WTC11 (cell line): ENCODE results near the gene SIGLEC1.

Experiments used
- CREM ChIP-seq: sonication (generic); formaldehyde crosslinking; IDR thresholded peaks from 2 replicates; pipeline ENCODE4 v1.8.1; 2022; ENCODE audit warnings: mild to moderate bottlenecking, missing genetic modification reagents, moderate library complexity
- TF ChIP-seq, protein P1 (sequence below): fragments of 200-600 bp; IDR thresholded peaks from 2 replicates; pipeline ENCODE4 v1.8.0; 2022; ENCODE audit warnings: antibody characterized with exemption
- TF ChIP-seq, protein P2 (sequence below): sonication (generic); formaldehyde crosslinking; IDR thresholded peaks from 2 replicates; pipeline ENCODE4 v1.8.0; 2022; ENCODE audit warnings: mild to moderate bottlenecking, missing genetic modification reagents
- TF ChIP-seq, protein P3 (sequence below): sonication (generic); formaldehyde crosslinking; conservative IDR thresholded peaks from 2 replicates; pipeline ENCODE4 v1.8.1; 2022; ENCODE audit warnings: mild to moderate bottlenecking, missing genetic modification reagents
- TF ChIP-seq, protein P4 (sequence below): sonication (generic); formaldehyde crosslinking; conservative IDR thresholded peaks from 2 replicates; pipeline ENCODE4 v1.8.1; 2023; ENCODE audit warnings: mild to moderate bottlenecking, low read depth, missing genetic modification reagents, moderate library complexity

DNA sequence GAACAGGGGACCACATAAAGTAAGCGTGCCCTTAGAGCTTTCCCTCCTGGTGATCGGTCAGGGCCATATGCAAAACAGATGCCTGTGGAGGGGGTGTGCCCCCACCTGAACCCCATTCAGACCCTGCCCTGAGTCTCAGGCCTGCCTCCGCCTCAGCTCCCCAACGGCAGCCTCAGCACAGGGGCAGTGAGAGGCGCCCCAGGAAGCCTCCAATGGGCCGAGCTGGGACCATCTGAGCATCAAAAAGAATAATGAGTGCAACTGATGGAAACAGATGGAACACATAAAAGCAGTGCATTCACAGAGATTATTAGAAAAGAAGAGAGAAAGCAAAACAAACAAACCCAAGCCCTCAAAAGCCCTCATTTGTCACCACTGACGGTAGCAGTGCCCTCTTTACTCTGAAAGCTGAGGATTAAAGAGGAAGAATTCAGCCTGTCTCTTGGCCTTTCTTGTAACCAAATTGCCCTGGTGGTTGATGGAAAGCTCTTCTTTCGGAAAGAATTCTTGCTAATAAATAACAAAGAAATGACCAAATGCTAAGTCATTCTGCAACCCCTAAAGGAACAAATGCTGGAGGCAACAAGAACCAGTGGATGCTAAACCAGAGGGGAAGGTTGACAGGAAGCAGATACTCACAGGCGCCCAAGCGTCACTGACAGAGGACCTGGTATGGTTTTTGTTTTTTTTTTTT, 48.4 kb upstream of the SIGLEC1 start:
- TF ChIP-seq, protein P1, sequence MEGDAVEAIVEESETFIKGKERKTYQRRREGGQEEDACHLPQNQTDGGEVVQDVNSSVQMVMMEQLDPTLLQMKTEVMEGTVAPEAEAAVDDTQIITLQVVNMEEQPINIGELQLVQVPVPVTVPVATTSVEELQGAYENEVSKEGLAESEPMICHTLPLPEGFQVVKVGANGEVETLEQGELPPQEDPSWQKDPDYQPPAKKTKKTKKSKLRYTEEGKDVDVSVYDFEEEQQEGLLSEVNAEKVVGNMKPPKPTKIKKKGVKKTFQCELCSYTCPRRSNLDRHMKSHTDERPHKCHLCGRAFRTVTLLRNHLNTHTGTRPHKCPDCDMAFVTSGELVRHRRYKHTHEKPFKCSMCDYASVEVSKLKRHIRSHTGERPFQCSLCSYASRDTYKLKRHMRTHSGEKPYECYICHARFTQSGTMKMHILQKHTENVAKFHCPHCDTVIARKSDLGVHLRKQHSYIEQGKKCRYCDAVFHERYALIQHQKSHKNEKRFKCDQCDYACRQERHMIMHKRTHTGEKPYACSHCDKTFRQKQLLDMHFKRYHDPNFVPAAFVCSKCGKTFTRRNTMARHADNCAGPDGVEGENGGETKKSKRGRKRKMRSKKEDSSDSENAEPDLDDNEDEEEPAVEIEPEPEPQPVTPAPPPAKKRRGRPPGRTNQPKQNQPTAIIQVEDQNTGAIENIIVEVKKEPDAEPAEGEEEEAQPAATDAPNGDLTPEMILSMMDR = no peak
- no peak for TF ChIP-seq CREM (CRISPR knock-in tag)
- TF ChIP-seq, protein P2, sequence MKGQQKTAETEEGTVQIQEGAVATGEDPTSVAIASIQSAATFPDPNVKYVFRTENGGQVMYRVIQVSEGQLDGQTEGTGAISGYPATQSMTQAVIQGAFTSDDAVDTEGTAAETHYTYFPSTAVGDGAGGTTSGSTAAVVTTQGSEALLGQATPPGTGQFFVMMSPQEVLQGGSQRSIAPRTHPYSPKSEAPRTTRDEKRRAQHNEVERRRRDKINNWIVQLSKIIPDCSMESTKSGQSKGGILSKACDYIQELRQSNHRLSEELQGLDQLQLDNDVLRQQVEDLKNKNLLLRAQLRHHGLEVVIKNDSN (CRISPR knock-in tag) = no peak
- TF ChIP-seq, protein P3, sequence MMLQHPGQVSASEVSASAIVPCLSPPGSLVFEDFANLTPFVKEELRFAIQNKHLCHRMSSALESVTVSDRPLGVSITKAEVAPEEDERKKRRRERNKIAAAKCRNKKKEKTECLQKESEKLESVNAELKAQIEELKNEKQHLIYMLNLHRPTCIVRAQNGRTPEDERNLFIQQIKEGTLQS (CRISPR knock-in tag) = no peak
- TF ChIP-seq, protein P4, sequence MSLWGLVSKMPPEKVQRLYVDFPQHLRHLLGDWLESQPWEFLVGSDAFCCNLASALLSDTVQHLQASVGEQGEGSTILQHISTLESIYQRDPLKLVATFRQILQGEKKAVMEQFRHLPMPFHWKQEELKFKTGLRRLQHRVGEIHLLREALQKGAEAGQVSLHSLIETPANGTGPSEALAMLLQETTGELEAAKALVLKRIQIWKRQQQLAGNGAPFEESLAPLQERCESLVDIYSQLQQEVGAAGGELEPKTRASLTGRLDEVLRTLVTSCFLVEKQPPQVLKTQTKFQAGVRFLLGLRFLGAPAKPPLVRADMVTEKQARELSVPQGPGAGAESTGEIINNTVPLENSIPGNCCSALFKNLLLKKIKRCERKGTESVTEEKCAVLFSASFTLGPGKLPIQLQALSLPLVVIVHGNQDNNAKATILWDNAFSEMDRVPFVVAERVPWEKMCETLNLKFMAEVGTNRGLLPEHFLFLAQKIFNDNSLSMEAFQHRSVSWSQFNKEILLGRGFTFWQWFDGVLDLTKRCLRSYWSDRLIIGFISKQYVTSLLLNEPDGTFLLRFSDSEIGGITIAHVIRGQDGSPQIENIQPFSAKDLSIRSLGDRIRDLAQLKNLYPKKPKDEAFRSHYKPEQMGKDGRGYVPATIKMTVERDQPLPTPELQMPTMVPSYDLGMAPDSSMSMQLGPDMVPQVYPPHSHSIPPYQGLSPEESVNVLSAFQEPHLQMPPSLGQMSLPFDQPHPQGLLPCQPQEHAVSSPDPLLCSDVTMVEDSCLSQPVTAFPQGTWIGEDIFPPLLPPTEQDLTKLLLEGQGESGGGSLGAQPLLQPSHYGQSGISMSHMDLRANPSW = no peak
